K562 (cell line): ENCODE measurements around the gene CEND1. TPM values are rescaled to one million over a fixed set of nuclear protein-coding genes. Genes with fewer than 3 reads are reported as not detected.
A peak's percentile ranks its signal among the peaks of the same experiment; 100 is the strongest.

ENCODE experiments used
- GATAD2B ChIP-seq: fragments of 450-650 bp; IDR thresholded peaks from 2 replicates; pipeline ENCODE4 v1.6.1; 2017; ENCODE audit warnings: mild to moderate bottlenecking, borderline replicate concordance
- JUN ChIP-seq, 2 experiments: sonication (generic) in 1 of 2; formaldehyde crosslinking in 1 of 2; IDR thresholded peaks; 2 replicates each; pipeline versions ENCODE4 v1.6.1 to v1.8.0; 2012 to 2022; ENCODE audit warnings: borderline replicate concordance in 2 of 2, mild to moderate bottlenecking in 2 of 2, improper control_type of control experiment in 1 of 2, low read depth in 1 of 2, low read length in 1 of 2, missing genetic modification reagents in 1 of 2
- KAT7 ChIP-seq: sonication (generic); formaldehyde crosslinking; IDR thresholded peaks from 2 replicates; pipeline ENCODE4 v1.8.0; 2022; ENCODE audit warnings: missing genetic modification reagents, mild to moderate bottlenecking, borderline replicate concordance
- NFE2L1 ChIP-seq: fragments of 450-650 bp; IDR thresholded peaks from 2 replicates; pipeline ENCODE4 v1.6.1; 2016; ENCODE audit warnings: missing genetic modification characterization, low read depth, mild to moderate bottlenecking, missing compliant biosample characterization, moderate library complexity, borderline replicate concordance
- POLR2A ChIP-seq: fragments of 450-650 bp; conservative IDR thresholded peaks from 2 replicates; pipeline ENCODE4 v1.6.1; 2016
- RB1 ChIP-seq: fragments of 450-650 bp; IDR thresholded peaks from 2 replicates; pipeline ENCODE4 v1.6.1; 2017; ENCODE audit warnings: low read depth, mild to moderate bottlenecking
- RFX7 ChIP-seq: fragments of 250-450 bp; sonication (Bioruptor Pico); IDR thresholded peaks from 2 replicates; pipeline ENCODE4 v1.5.1; 2021; ENCODE audit warnings: mild to moderate bottlenecking
- ZBTB26 ChIP-seq: fragments of 450-650 bp; formaldehyde crosslinking; IDR thresholded peaks from 2 replicates; pipeline ENCODE4 v1.4.0; 2022; ENCODE audit warnings: missing genetic modification characterization
- ZNF668 ChIP-seq: fragments of 250-450 bp; sonication (Bioruptor Pico); IDR thresholded peaks from 2 replicates; pipeline ENCODE4 v1.8.0; 2022; ENCODE audit warnings: mild to moderate bottlenecking, inconsistent platforms
- polyA plus RNA-seq, 8 experiments: library from polyadenylated mRNA; depleted of rRNA in 4 of 8; stranded (reverse) in 5 of 8; unstranded in 3 of 8; fragments of >200 nt; fragmentation: Nextera tagmentation in 2 of 8; fragmentation: Illumina TruSeq in 1 of 8; extraction: Ambion mirVana in 2 of 8; extraction: Trizol in 1 of 8; gene quantifications; 2 replicates each; pipeline versions ENCODE4 v1.2.1 to v1.2.3, GENCODE V29; 2011 to 2014; ENCODE audit warnings: inconsistent platforms in 1 of 8, missing spikeins in 1 of 8
- total RNA-seq, 7 experiments: library from RNA; depleted of rRNA in 6 of 7; stranded (reverse); fragments of >200 nt in 6 of 7; fragmentation: Illumina TruSeq in 2 of 7; extraction: Trizol in 2 of 7; gene quantifications; 2 replicates each; pipeline versions ENCODE4 v1.2.1 to v1.2.3, GENCODE V29; 2011 to 2021; ENCODE audit warnings: low replicate concordance in 1 of 7
- TF ChIP-seq, protein P1 (sequence below): fragments of 450-650 bp; IDR thresholded peaks from 2 replicates; pipeline ENCODE4 v1.7.1; 2018; ENCODE audit warnings: mild to moderate bottlenecking, low read depth; ENCODE audit not compliant: partially characterized antibody

CEND1 gene
- total and polyA plus RNA-seq, 9 of the 15 experiments (the other 6 are each of a cell fraction or from before 2014, with no cell fraction given), result 0.13 to 0.18 (median 0.16) TPM; not detected in 6

DNA sequence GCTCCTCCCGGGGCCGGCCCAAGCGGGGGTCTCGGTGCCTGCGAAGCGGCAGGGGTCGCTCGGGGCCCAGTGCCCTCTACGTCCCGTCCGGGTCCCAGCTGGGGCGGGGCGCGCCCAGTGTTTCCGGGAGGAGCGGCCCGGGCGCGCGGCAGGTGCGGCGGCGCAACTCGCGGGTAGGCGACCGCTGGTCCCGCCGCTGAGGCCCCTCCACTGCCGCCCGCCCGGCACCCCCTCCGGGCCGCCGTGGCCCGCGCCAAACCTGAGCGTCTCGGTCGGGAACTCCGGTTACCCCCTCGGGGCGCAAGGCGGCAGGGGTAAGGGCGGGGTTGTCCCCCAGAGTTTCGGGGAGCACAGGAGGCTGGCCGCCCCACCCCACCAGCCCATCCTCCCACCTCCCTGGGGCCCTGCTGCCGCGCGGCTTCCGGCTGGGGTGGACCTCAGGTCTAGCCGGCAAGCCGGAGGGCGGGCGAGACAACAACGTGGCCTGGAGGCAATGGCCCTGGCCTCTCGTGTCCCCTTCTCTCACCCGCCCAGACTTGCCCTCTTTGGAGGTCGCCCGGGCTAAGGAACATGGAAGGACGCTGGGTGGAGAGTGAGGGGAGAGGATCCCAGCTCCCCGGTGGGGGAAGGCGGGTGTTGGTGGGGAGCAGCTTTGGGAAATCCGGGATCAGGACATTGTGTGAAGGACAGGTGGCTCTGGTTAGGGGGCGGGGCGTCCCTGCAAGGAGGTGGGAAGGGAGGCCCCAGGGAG is 37.4 kb upstream of the CEND1 start (continued):
- TF ChIP-seq, protein P1, sequence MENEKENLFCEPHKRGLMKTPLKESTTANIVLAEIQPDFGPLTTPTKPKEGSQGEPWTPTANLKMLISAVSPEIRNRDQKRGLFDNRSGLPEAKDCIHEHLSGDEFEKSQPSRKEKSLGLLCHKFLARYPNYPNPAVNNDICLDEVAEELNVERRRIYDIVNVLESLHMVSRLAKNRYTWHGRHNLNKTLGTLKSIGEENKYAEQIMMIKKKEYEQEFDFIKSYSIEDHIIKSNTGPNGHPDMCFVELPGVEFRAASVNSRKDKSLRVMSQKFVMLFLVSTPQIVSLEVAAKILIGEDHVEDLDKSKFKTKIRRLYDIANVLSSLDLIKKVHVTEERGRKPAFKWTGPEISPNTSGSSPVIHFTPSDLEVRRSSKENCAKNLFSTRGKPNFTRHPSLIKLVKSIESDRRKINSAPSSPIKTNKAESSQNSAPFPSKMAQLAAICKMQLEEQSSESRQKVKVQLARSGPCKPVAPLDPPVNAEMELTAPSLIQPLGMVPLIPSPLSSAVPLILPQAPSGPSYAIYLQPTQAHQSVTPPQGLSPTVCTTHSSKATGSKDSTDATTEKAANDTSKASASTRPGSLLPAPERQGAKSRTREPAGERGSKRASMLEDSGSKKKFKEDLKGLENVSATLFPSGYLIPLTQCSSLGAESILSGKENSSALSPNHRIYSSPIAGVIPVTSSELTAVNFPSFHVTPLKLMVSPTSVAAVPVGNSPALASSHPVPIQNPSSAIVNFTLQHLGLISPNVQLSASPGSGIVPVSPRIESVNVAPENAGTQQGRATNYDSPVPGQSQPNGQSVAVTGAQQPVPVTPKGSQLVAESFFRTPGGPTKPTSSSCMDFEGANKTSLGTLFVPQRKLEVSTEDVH, result peak; percentile 37
- TF ChIP-seq JUN (IDR thresholded peaks at IDR 0.05; ENCODE audit: borderline replicate concordance, low read depth, low read length) (no peak), JUN (CRISPR knock-in tag; IDR thresholded peaks at IDR 0.05; ENCODE audit: borderline replicate concordance) (0 out of 2 replicates have a peak, but pooled peaks have one; percentile 58), RB1 (peak; percentile 72; the same call in 1 of the 2 replicates), RFX7 (CRISPR knock-in tag) (no peak), NFE2L1 (no peak), GATAD2B (peak; percentile 89), ZBTB26 (0 out of 2 replicates have a peak, but pooled peaks have one; percentile 26), POLR2A (peak; percentile 65), ZNF668 (no peak), KAT7 (CRISPR knock-in tag) (no peak)
- TF ChIP-seq, all 486 proteins: peak for 84
